Cardiac muscle cell (in vitro differentiated cells and primary cell): Measurements from ENCODE around the gene SH3PXD2A. TPM values are rescaled to one million over a fixed set of nuclear protein-coding genes. Genes with fewer than 3 reads are reported as not detected.

Experiments used
- DNase-seq, 2 donors: peaks; one replicate each; pipeline versions ENCODE4 v3.0.0 to v3.0.0-alpha.2; 2010 to 2017; ENCODE audit warnings: low read depth in 1 of 2, low spot score in 1 of 2
- H3K27ac ChIP-seq: fragments of 200-600 bp; sonication (generic); 2 replicates; pipeline ENCODE4 v1.5.1; 2016
- H3K27me3 ChIP-seq: fragments of 200-600 bp; sonication (generic); 2 replicates; pipeline ENCODE4 v1.6.0; 2016; ENCODE audit warnings: control low read depth
- H3K36me3 ChIP-seq: fragments of 200-600 bp; sonication (generic); 2 replicates; pipeline ENCODE4 v1.5.1; 2016; ENCODE audit warnings: control low read depth
- H3K4me1 ChIP-seq: fragments of 200-600 bp; sonication (generic); 2 replicates; pipeline ENCODE4 v1.8.1; 2017; ENCODE audit warnings: low read depth, mild to moderate bottlenecking, mixed run types
- H3K4me3 ChIP-seq: fragments of 200-600 bp; sonication (generic); 2 replicates; pipeline ENCODE4 v1.5.1; 2016; ENCODE audit warnings: mild to moderate bottlenecking
- H3K9me3 ChIP-seq: fragments of 200-600 bp; sonication (generic); 2 replicates; pipeline ENCODE4 v1.5.1; 2017; ENCODE audit warnings: low read depth, mild to moderate bottlenecking, control low read depth
- polyA plus RNA-seq: library from polyadenylated mRNA; unstranded; fragments of >200 nt; fragmentation: Nextera tagmentation; extraction: Ambion mirVana; gene quantifications from 2 replicates; pipeline ENCODE4 v1.2.1, GENCODE V29; 2016
- total RNA-seq: library from RNA; depleted of rRNA; stranded (reverse); fragments of >200 nt; gene quantifications from 2 replicates; pipeline ENCODE4 v1.2.3, GENCODE V29; 2016
- TF ChIP-seq, protein P1 (sequence below): IDR thresholded peaks from 2 replicates; pipeline ENCODE4 v1.5.1; 2012; ENCODE audit warnings: low read depth, mild to moderate bottlenecking, low read length

The SH3PXD2A gene
- total and polyA plus RNA-seq, 2 experiments from 2014 or later: 32.2 to 75.9 TPM

DNA sequence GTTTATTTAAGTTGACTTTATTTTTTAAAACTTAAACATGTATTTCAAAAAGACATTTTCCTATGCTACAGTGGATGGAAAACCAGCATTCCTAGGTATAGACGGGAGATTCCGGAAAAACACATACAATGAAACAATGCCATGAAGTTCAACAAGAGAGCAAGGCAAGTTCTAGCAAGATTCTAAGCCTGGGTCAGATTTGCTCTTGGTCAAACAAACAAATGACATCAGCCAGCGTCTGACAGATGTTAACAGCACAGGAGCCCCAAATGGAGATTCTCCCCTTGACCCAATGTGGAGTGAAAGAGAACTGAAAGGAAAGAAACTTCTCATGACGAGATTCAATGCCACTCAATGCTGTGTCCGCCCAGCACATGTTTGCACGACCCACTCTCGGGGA is 212.0 kb downstream of the SH3PXD2A start:
- DNase-seq: no peak
- H3K36me3 ChIP-seq: peaks cover 8% of the 10 kb centered on the region
- H3K9me3 ChIP-seq: no peaks in the 10 kb centered on the region
- TF ChIP-seq, protein P1, sequence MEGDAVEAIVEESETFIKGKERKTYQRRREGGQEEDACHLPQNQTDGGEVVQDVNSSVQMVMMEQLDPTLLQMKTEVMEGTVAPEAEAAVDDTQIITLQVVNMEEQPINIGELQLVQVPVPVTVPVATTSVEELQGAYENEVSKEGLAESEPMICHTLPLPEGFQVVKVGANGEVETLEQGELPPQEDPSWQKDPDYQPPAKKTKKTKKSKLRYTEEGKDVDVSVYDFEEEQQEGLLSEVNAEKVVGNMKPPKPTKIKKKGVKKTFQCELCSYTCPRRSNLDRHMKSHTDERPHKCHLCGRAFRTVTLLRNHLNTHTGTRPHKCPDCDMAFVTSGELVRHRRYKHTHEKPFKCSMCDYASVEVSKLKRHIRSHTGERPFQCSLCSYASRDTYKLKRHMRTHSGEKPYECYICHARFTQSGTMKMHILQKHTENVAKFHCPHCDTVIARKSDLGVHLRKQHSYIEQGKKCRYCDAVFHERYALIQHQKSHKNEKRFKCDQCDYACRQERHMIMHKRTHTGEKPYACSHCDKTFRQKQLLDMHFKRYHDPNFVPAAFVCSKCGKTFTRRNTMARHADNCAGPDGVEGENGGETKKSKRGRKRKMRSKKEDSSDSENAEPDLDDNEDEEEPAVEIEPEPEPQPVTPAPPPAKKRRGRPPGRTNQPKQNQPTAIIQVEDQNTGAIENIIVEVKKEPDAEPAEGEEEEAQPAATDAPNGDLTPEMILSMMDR: no peak
- H3K4me1 ChIP-seq: peaks cover 7% of the 10 kb centered on the region
- H3K27me3 ChIP-seq: no peaks in the 10 kb centered on the region
- H3K27ac ChIP-seq: no peak overlapping the region
- no peak overlapping the region for H3K4me3 ChIP-seq

DNA sequence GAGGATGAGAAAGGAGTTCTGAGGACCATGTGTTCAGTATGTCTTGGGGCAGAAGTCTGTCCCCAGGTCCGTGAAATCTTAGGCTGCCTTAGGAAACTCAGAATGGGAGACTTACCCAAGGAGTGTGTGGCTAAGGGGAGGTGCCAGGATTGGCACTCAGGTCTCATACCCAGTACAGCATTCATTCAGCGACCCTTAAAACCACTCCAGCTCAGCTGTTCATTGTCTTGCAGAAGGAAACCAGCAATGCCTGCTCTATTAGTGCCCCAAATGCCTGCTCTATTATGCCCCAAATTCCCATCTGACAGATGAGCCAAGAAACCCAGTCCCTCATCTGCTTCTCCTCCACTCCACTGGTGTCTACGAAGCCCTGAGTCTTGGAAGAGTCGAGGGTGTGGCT is 214.1 kb downstream of the SH3PXD2A start:
- no peaks in the 10 kb centered on the region for H3K36me3 ChIP-seq
- no peak for DNase-seq
- H3K27me3 ChIP-seq: no peaks in the 10 kb centered on the region
- H3K9me3 ChIP-seq: no peaks in the 10 kb centered on the region
- no peak overlapping the region for H3K4me3 ChIP-seq
- H3K27ac ChIP-seq: no peak overlapping the region
- TF ChIP-seq, protein P1: no peak
- peaks cover 7% of the 10 kb centered on the region for H3K4me1 ChIP-seq

DNA sequence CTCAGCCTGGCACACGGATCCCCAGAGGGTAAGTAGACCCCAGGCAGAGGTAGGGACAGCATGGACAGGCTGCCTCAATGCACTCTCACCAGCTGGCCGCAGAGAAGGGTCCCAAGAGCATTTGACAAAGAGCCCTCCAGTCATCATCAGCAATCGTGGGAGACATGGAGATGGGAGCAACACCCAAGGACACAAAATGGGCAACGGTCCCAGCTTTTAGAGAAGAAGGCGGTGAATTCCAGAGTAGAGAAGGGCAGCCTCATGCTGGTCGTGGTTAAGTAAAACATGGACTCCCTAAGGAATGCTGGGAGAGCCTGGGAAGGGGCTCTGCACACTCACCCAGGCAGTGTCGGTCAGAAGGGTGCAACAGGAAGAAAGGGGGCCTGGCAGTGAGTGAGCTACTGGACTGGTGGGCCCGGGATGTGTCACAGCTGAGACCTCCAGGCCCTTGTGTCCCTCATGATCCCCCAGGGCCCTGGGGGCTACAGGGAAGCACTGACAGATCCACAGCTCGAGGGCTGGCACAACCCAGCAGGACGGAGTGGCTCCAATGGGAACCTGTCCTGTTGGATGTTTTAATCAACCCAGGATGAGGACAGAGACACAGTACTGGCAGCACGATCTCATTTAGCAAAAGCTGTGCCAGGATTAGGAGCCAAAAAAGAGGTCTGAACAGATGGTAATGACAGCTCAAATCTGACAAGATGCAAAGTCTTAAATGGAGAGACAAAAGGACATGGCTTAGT is 214.8 kb downstream of the SH3PXD2A start:
- H3K9me3 ChIP-seq: no peaks in the 10 kb centered on the region
- H3K36me3 ChIP-seq: no peaks in the 10 kb centered on the region
- TF ChIP-seq, protein P1: no peak
- no peak overlapping the region for H3K4me3 ChIP-seq
- H3K27ac ChIP-seq: no peak overlapping the region
- H3K4me1 ChIP-seq: peaks cover 2% of the 10 kb centered on the region
- peak in 1 of 2 donors; percentile 70 for DNase-seq
- no peaks in the 10 kb centered on the region for H3K27me3 ChIP-seq

DNA sequence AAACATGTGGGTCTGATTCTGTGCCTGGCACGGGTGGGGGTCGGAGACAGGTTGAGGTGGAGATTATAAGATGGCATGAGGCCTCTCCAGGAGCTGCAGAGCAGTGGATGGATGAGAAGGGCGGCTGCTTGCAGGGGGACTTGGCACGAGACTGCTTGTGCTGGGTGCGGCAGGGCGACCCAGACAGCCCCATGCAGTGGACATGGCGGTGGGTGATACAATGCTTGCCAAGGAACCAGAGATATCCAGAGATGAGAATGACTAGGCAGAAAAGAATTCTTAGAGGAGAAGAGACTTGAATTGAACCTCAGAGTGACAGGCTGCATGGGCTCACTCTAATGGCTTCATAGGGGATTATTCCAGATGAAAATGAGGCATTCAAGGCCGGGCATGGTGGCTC is 216.4 kb downstream of the SH3PXD2A start:
- Histone ChIP-seq H3K27ac (no peak overlapping the region), H3K36me3 (no peaks in the 10 kb centered on the region), H3K4me1 (no peaks in the 10 kb centered on the region), H3K4me3 (no peak overlapping the region), H3K27me3 (no peaks in the 10 kb centered on the region), H3K9me3 (no peaks in the 10 kb centered on the region)
- peak in 1 of 2 donors; percentile 37 for DNase-seq
- TF ChIP-seq, protein P1: no peak

DNA sequence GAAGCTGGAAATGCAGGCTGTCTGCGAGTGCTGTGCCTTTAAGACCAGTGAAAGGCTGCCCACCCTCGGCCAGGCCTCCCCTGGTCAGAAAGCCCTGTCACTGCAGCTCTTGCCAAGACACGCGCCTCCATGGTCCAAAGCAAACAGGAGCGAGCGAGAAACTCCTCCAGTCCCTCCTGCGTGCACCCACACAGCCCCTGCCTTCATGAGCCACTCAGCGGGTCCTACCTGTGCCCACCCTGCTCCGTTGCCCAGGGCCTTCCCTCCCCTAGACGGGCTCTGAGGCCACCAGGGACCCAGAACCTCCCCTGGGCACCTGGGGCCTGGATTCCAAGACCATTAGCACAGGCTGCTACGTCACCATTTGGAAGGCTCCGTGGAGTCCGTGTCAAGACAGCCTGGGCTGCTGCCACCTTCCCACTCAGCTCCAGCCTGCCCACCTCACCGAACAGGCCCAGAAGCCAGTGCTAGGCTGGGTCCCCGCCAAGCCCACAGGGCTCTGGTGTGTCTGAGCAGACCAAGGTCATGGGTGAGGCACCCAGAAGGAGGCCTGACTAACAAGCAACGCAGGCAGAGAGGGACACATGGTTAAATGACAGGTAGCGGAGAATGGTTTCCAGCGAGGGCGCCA is 217.3 kb downstream of the SH3PXD2A start:
- Histone ChIP-seq H3K27ac (peak overlapping the region; percentile 48), H3K9me3 (no peaks in the 10 kb centered on the region), H3K4me3 (no peak overlapping the region), H3K27me3 (no peaks in the 10 kb centered on the region), H3K36me3 (no peaks in the 10 kb centered on the region), H3K4me1 (no peaks in the 10 kb centered on the region)
- TF ChIP-seq, protein P1: no peak
- DNase-seq: peak in 1 of 2 donors; percentile 83
